Stimulated activated CD4-positive, alpha-beta T cell treated with anti-CD3 and anti-CD28 coated beads, Interleukin-4, amount 100 ng/mL, for 48 hours (primary cell): ENCODE measurements around the gene ZFAND3.
"Not testable (repeated sequence)": the region's sequence is repeated elsewhere in the genome, so short reads cannot be mapped to it uniquely, and the experiment has no call there.

Source experiments
- DNase-seq, 2 donors: peaks; one replicate each; pipeline ENCODE4 v3.0.0-alpha.2; 2020; ENCODE audit warnings: low read depth in 2 of 2

Gene ZFAND3

GRCh38 chr6:37972994-37973757, 153.6 kb downstream of the ZFAND3 start:
- DNase-seq, result no peak

- no peak for DNase-seq
Measured at GRCh38 chr6:37974381-37974780, 154.9 kb downstream of the ZFAND3 start.

- no peak for DNase-seq
Measured at GRCh38 chr6:37974943-37975342, 155.4 kb downstream of the ZFAND3 start.

- DNase-seq, result no peak
Measured at GRCh38 chr6:37977715-37978114, 158.2 kb downstream of the ZFAND3 start.

GRCh38 chr6:37979392-37980221, 160.1 kb downstream of the ZFAND3 start:
- no peak for DNase-seq

GRCh38 chr6:37980222-37980595, 160.7 kb downstream of the ZFAND3 start:
- DNase-seq, result no peak

- no peak for DNase-seq
Measured at GRCh38 chr6:37981626-37982025, 162.1 kb downstream of the ZFAND3 start.

GRCh38 chr6:37982317-37982716, 162.8 kb downstream of the ZFAND3 start:
- DNase-seq, result no peak

- DNase-seq, result no peak
Measured at GRCh38 chr6:37983720-37984501, 164.4 kb downstream of the ZFAND3 start.

- no peak for DNase-seq
Measured at GRCh38 chr6:37984578-37984977, 165.1 kb downstream of the ZFAND3 start.

GRCh38 chr6:37985355-37985754, 165.8 kb downstream of the ZFAND3 start:
- DNase-seq, result peak; percentile 4

GRCh38 chr6:37987018-37987417, 167.5 kb downstream of the ZFAND3 start:
- peak in 1 of 2 donors; percentile 30 for DNase-seq

- DNase-seq, result no peak
Measured at GRCh38 chr6:37987559-37987958, 168.0 kb downstream of the ZFAND3 start.

- no peak for DNase-seq
Measured at GRCh38 chr6:37988127-37988526, 168.6 kb downstream of the ZFAND3 start.

GRCh38 chr6:37988696-37989095, 169.2 kb downstream of the ZFAND3 start:
- DNase-seq, result no peak

- no peak for DNase-seq
Measured at GRCh38 chr6:37990762-37991525, 171.4 kb downstream of the ZFAND3 start.

GRCh38 chr6:37992749-37993148, 173.2 kb downstream of the ZFAND3 start:
- no peak for DNase-seq

GRCh38 chr6:37993194-37993593, 173.7 kb downstream of the ZFAND3 start:
- DNase-seq, result not testable (repeated sequence)

- DNase-seq, result no peak
Measured at GRCh38 chr6:37993596-37993995, 174.1 kb downstream of the ZFAND3 start.

- no peak for DNase-seq
Measured at GRCh38 chr6:37994223-37994622, 174.7 kb downstream of the ZFAND3 start.

GRCh38 chr6:37998366-37998765, 178.8 kb downstream of the ZFAND3 start:
- DNase-seq, result no peak

- DNase-seq, result no peak
Measured at GRCh38 chr6:38001386-38001785, 181.9 kb downstream of the ZFAND3 start.
